Measurements from ENCODE around the gene ZNF219.

Gene ZNF219

DNA sequence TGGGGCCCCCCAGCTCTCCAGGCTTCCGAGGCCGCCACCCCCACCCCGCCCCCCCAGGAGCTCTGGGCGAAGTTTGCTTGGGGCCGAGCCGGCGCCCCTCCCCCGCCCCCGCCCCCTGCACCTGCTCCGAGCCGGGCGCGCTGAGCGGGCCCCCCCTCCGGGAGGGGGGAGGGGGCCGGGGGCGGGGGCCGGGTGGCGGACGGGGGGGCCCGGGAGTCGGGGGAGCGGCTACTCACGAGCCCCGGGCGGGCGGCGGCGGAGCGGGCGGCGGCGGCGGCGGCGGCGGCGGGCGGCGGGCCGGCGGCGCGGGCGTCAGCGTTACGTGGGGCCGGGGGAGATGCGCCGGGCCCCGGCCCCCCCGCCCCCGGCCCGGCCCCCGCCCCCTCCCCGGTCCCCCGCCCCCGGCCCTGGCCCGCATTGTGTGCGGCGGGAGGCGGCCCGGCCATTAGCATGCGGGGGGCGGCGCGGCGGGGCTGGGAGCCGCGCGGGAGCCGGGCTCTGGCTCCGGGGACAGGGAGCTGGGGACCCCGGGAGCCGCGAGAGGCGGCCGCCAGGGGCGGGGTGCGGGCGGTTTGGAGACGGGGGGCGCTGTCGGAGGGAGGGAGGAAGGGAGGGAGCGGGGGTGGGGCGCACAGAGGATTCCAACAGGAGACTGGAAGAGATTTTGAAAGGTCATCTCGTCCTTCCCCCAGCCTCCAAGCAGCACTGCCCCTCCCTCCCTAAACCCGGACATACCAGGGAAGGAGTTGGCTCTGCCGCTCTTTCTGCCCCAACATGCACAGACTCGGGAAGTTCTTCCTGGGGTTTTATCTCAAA, at the start of gene ZNF219:
TSS of gene ZNF219 (minus strand) at position 580 of the 816 bp plus-strand sequence. CDS start 5,064 bp downstream, outside the sequence.
- DNase-seq: no peak

DNA sequence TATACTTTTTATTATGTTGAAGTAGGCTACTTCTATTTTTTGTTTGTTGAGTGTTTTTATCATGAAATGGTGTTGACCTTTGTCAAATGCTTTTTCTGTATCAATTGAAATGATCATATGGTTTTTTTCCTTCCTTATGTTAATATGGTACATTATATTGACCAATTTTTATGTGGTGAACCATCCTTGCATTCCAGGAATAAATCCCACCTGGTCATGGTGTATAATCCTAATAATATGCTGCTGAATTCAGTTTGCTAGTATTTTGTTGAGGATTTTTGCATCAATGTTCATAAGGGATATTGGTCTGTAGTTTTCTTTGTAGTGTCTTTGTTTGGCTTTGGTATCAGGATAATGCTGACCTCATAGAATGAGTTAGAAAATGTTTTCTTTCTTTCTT, 47.0 kb upstream of the ZNF219 start:
- no peak for DNase-seq

DNA sequence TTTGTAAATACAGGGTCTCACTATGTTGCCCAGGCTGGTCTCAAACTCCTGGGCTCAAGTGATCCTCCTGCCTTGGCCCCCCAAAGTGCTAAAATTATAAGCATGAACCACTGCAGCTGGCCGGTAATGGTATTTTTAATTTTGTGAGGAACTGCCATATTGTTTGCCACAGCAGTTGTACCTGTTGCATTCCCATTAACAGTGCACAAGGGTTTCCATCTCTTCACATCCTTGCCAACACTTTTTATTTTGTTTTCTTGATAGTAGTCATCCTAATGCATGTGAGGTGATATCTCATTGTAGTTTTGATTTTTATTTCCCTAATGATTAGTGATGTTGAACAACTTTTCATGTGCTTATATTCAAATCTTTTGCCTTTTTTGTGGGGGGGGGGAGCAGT, 43.9 kb upstream of the ZNF219 start:
- no peak for DNase-seq

DNA sequence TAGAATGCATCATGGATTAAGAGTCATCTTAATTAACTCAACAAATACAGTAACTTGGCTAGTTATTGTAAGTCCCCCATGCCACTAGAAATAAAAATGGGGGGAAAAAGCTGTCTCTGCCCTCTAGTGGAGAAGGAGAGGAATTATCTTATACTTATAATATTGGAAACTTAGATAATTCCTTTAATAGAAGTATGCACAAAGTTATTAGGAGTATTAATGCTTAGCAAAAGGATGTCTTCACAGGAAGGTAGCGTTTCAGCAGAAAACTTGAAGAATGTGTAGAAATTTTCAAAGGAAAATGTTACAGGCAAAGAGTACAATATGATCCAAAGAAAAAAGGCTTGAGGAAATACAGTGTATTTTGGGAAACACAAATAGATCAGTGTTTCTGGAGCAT, 37.6 kb upstream of the ZNF219 start:
- DNase-seq: no peak

DNA sequence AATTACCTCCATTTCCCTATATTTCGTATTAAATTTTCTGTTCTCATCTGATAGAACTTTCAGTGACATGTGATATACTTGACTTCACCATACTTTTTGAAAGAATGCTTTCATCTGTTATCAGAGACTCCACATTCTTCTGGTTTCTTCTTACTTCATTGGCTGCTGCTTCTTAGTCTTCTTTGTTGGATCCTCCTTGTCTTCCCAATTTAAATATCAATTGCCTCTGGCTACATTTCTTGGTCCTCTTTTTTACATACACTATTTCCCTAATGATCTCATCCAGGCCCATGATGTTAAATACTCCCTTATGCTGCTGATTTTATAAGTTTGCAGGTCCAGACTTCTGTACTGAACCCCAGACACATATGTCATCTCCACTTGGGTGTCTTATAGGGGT, 35.4 kb upstream of the ZNF219 start:
- DNase-seq: no peak

DNA sequence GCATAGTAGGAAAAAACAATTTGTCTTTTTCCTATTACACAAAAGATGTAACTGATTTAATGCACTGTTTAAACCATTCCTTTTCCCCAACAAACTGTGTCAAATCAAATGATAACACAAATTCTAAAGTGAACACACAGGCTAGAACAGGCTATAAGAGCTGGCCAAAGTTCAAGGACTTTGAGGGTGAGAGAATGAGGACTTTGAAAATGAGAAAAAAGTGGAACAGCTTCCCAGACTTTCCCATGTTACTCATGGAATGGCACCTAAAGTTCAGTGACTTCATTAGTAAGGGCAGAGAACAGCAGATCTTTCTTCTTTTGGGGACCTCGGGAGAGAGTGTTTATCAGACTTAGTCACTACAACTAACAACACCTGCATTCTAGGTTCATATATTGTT, 25.0 kb upstream of the ZNF219 start:
- DNase-seq: no peak

DNA sequence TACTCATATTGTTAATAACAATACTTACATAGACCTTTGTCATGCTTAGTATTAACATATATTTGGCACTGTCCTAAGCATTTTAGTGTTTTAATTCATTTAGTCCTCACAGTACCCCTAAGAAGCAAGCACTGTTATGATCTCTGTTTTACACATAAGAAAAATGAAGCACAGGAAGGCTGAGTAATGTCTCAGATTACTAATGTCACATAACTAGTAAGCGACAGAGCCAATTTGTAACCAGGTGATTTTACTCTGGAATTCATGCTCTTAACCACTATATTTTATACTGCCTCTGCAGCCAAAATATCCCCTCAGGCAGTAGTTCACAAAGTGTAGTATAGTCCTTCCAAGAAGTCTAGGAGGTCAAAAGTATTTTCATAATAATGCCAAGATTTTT, 22.7 kb upstream of the ZNF219 start:
- DNase-seq: no peak

DNA sequence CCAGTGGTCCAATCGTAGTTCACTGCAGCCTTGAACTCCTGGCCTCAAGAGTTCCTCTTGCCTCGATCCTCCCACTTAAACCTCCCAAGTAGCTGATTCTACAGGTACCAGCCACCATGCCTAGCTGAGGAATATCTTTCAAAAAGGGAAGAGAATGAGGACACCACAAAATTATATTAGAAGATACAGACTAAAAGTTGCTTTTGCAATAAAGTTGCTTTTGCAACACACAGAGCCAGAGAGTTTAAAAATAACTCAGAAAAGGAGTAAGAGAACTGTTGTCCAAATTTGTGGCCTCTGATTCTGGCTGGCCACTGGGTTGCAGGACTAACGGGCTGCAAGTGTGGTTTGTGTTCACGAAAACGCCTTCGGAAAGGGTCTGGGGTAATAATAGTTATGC, 22.2 kb upstream of the ZNF219 start:
- no peak for DNase-seq

DNA sequence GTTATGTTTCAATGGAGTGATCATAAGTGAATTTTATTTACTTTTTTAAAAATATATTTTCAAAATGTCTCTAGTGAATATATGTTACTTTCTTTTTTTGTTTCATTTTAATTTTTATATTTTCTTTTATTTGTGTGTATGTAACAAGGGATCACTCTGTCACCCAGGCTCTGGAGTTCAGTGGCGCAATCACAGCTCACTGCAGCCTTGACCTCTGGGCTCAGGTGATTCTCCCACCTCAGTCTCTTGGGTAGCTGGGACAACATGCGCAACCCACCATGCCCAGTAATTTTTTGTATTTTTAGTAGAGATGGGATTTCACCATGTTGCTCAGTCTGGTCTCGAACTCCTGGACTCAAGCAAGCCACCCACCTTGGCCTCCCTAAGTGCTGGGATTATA, 20.5 kb upstream of the ZNF219 start:
- no peak for DNase-seq

DNA sequence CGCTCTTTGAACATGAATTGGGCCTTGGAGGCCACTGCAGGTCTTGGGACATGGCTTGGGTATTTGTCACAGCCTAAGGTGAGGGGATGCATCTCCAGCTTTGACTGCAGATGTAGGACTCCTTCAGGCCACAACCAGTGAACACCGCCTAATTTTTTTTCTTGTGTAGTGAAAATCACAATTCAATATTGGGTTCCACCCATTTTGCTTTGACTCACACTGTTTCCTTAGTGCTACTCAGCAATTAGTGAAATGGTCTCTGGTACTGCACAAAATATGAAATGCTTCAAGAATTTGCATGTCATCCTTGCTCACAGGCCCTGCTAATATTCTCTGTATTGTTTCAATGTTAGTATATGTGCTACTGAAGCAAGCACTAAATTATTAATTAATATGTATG, 14.9 kb upstream of the ZNF219 start:
- DNase-seq: no peak

DNA sequence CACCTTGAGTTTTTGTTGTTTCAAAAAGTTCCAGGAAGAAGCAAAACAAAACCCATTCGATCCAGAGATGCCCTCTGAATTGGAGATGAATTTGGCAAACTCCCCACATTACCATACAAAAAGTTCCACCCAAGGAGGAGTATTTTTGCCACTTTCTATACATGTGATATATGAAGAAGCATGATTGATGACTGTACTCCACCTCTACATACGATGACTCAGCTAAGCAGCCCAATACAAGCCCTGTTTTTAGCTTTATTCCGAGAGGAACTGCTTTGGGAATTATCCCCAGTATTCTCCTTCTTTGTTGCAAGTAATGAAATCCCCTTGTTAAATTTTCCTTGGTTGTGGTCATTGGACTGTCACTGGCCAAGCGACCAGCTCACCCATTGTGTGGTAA, 13.8 kb upstream of the ZNF219 start:
- no peak for DNase-seq

DNA sequence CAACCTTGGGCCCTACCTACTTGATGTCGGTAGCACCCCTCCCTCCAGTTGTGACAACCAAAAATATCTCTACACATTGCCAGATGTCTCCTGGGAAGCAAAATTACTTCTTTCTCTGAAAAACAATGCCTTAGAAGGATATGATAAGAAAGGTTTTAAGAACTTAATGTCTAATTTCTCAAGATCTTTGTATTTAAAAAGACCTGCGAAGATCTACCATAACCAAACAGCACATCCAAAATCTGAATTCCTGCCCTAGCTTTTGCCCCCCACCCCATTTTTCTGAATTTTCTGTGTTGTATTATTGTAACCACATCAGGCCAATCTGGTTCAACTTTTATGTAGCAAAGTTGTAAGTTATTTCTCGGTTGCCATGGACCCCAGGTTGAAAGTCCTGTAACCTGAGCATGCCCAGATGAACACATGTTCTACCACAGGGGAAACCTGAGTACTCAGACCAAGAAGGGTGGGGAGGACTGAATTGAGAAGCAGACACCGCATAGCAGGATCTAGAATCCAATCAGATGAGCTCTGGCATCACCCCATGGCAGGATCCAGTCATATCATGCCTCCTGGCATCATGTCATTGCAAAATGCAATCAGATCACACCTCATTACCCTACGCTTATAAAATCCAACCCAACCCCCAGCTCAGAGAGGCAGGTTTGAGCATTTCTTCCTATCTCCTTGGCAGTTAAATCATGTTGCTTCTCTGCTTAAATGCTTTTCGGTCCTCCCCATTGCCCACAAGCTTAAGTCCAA, 11.1 kb upstream of the ZNF219 start:
- no peak for DNase-seq

DNA sequence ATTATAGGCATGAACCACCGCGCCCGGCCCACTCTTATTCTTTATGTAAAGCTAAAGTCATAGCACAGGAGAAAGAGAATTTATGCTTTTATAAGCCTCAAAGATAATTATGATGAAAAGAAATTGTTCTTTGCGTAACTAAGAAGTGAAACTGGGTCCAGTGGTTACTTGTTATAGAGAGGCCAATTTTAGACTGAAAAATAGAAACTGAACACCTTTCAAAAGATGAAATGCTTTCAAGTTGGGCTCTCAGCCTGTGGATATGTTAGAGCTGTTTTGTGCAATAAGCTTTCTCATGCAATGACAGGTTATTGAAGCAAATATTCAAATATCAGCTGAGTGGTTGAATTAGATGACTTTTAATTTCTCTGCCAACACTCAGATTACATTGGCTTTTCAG, 10.3 kb upstream of the ZNF219 start:
- DNase-seq: no peak

DNA sequence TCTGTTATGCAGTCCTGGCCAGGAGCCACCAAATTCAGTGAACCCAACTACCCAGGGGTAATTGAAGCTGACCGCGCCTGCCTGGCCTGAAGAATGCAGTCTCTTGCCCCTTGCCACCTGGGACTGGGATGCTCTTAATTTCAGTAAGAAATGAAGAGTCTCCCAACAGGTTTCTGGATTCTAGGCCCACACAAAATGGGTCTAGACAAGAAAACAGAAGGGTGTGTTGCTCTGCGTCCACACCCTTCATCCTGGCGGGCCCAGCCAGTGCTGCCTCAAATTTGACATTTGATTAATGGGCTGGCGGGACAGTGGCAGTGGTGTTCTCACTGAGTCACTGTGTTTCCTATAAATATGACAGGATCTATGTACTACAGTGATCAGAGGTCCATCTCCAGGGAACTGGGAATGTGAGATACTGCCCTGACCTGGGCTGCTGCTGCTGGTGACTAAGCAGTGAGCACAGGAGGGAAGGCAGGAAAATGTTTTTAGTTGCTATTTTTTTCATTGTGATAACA, 8.9 kb upstream of the ZNF219 start:
- DNase-seq: no peak

DNA sequence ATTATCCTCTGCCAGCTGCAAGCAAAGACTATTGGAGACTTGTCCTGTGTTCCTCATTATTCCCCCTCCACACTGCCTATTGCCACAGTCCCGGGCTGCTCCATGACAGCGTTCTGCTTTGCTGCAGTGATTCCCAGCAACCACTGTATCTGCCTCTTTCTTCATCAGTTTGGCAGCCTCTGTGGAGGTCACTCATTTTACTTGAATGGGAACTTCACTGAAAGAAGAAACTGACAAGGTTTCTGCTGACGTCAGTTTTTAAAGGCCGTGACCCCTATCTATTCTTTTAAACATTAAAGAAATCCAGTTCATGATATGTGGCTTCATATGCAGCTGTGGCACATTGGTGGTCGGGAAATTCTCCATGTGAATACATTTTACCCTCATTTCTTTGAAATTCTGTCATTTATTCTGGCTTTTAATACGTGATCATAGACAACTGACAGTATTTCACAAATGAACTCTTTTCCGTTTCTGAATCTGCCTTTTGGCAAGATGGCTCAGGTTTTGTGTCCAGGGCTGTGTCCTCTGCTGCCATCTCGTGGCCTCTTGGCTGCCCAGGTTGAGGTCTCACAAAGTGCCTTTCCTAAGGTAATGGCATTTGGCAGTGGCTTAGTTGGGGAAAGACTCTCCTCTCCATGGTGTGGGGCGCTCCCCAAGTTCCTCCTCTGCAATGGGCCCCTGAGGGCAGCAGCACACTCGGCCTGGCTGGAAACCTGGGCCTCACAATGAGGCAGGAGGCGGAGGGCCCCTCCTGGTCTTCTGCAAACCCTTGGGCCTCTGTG, 8.2 kb upstream of the ZNF219 start:
- peak; percentile 65 for DNase-seq

DNA sequence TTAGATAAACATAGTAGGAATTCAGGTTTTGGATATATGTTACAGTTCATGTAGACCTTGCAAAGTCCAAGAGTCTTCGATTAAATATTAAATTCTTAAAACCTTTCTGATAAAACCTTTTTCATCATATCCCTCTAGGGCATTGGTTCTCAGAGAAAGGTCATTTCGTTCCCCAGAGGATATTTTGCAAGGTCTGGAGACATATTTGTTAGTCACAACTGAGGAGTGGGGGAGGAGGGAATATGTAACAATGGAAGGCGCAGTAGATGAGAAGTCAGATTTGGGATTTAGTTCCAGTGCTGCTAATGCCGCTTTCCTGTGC, 7.7 kb upstream of the ZNF219 start:
- no peak for DNase-seq

DNA sequence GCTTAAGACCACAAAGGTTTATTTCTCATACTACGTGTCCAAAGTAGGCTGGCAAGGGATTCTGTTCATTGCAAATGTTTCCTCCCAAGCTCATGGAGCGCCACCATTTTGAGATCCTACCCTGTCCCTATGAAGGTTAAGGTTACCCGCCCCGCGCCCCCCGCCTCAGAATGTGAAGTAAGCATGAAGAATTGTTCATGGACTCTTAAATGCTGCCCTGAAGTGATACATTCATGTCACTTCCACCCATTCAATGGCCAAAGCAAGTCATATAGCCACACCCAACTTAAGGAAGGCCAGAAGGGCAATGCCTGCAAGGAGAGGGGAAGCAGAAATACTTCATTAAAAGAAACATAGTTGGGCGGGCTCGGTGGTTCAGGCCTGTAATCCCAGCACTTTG, 6.6 kb upstream of the ZNF219 start:
- no peak for DNase-seq

DNA sequence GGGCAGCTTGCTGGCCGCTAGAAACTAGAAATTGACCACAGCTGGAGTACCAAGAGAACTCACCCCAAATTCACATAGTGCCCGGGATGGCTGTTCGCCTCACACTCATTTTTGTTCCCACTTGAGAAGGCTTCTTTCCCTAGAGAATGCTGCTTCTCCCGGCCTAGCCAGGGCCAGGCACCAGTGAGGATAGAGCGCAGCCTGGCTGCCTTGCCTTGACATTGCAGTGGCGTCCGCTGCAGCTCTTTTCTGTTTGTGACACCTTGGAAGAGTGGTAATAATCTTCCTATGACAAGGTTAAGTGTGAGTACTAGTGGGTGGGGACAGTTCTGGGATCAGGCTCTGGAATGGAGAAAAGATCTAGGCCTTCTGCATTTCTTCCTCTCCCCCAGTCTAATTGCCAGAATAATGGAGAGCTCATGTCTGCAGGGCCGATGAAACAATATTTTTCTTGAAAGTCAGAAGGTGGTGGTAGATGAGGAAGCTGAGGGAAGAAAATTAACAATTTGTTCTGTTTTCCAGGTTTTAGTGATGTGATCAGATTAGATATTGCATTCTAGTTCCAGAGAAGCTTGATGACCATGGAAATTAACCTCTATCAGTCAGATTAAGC, 6.1 kb upstream of the ZNF219 start:
- DNase-seq: peak; percentile 57

DNA sequence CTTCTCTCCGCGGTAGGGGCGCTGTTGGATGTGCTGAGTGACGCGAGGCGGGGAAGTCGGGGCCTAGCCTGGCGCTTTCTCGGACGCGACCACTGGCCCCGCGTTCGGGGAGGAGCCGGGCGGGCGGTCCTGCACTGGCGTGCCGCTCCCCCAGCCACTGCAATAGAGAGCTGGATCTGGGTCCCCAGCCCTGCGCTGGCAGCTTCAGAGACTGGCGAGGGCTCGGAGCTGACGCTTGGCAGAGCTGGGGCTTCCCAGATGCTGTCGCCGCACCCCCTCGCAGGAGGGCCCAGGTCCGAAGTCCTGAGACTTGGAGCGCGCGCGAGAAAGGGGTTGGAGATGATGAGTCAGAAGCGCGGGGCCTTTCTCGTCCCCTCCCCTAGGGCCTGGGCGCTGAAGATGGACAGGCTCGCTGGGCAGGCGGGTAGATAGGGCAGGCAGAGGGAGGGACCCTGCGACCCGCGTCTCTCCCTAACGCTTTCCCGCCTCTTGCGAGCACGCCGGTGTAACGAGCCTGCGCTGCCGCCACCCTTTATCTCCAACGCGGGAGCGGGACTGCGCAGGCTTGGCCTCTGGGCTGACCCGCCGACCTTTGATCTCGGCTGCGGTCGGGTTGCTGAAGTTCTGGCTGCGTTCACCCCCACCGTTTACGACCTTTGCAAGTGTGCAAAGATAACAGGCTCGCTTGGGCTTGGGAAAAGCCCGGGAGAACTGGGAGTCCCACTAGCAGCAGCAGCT, 5.4 kb upstream of the ZNF219 start:
- peak; percentile 91 for DNase-seq

DNA sequence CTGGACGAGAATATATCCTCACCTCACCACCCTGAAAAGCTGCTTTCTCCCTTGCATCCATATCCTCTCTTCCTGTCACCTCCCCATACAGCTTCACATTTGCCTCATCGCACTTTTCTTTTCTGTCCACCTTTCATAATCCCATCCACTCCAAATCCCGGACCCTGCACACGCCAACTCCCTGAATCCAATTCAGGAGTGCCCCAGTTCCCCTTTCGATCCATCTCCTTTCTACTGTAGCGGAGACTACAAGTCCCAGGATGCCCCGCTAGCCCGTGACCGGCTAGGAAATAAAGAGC, 4.9 kb upstream of the ZNF219 start:
- DNase-seq: no peak

DNA sequence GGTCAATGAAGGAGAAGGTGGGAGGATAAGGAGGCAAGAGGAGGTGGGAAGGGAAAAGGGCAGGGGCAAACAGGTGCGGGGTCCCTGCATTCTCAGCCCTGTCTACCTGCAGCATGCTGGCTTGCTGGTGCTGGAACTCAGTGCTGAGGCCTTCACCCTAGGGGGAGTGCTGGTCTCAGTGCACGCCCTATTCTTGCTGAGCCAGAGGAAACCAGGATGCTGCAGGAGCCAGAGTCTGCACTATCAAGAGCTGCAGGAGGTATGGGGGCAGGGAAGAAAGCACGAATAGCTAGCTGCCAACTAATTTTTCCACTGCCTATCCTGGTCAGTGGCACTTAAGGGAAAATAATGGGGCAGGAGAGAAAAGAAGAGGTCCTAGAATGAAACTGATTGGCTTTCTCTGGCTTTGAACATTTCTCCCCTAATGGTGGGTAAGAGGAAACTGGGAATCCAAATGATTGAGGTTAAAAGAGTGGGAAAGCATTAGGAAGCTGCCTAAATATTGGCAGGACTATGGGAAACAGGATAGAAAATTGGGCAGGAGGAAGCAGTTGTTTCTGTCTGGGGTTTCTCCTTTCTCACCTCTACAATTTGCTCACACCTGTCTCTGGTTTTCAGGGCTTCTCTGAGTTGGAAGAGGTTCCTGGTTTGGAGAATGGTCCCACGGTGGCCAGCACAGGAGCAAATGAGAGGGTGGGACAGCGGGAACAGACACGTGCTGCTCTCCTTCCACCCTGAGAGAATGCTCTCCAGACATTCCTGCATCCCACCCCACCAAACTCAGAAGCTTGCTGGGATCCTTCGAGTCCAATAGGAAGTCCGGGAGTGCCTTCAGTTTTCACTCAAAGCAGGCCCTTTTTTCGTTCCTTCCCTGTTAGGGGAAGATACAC, 4.3 kb upstream of the ZNF219 start:
- DNase-seq: no peak
